GF-D8 (cell line): ENCODE results near the gene MYO9B.
"Not testable (repeated sequence)": the region's sequence is repeated elsewhere in the genome, so short reads cannot be mapped to it uniquely, and the experiment has no call there.

Source experiments
- DNase-seq: peaks from one replicate; lab custom pipeline; 2025; lab: John Stamatoyannopoulos, UW

MYO9B gene

DNA sequence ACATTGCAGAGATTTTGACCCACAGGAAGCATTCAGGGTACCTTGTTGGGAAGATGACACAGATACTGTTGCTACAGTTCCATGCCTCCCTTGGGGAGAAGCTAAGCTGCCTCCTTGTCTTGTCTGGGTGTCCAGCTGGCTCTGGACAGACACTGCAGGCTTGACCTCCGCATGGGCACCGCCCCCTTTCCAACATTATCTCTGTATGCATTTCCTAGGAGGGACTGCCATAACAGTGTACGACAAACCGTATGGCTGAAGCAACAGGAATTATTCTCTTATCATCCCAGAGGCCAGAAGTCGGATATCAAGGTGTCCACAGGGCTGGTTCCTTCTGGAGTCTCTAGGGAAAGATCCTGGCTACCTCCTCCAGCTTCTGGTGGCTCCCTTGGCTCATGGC, 72.6 kb downstream of the MYO9B start:
- DNase-seq = no peak

DNA sequence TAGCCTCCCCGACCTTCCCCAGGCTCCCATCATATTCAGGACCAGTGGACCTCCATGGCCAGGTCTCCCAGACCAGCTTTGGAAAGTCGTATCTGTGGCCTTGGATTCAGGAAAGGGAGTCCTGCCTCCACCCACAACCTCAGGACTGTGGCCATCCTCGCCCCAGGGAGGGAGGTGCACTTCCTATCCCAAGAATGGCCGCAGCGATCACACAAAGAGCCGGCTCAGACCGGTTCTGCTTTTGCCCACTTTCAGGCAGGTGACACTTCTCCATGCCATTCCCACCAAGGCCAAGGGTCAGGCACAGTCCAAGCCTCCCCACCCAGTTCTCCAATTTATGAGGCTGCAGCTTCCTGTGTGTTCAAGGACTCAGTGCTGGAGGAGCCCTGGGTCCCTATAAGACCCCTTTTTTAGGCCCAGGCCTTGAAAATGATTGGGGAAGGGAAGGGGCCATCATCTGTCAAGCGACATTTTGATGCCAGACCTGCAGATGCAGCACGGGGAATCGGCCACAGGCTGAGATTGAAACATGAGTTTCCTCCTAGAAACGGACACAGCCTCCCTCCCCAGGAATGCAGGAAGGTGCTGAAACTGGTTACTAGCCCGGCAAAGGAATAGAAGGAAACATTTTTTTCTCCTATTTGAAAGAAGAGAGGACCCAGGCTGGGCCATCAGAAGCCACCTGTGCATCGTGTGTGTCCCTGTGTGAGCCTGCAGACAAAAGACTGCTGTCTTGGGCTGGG, 74.0 kb downstream of the MYO9B start:
- no peak for DNase-seq

- DNase-seq = no peak
Measured at GRCh38 chr19:17153996-17154395, 78.4 kb downstream of the MYO9B start.

GRCh38 chr19:17155251-17155650, 79.7 kb downstream of the MYO9B start:
- DNase-seq = no peak

DNA sequence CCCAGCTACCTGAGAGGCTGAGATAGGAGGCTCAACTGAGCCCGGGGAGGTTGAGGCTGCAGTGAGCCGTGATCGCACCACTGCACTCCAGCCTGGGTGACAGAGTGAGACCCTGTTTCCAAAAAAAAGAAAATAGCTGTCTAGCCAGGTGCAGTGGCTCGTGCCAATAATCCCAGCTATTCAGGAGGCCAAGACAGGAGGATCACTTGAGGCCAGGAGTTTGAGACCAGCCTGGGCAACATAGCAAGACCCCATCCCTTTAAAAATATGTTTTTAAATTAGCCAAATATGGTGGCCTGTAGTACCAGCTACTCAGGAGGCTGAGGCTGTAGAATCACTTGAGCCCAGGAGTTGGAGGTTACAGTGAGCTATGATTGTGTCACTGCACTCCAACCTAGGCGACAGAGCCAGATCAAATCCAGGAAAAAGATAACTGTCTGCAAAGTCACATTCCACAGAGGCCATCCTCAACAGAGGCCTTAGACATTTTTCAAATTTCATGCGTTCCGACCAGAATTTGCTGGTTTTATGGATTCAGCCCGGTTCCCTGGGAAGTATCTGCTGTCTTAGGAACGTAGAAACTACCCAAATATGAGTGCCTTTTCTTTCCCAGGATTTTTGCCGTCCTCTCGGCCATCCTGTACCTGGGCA, 80.8 kb downstream of the MYO9B start:
- DNase-seq = no peak

- DNase-seq = no peak
Measured at GRCh38 chr19:17156947-17157302, 81.3 kb downstream of the MYO9B start.

- DNase-seq = no peak
Measured at GRCh38 chr19:17158584-17158983, 83.0 kb downstream of the MYO9B start.

DNA sequence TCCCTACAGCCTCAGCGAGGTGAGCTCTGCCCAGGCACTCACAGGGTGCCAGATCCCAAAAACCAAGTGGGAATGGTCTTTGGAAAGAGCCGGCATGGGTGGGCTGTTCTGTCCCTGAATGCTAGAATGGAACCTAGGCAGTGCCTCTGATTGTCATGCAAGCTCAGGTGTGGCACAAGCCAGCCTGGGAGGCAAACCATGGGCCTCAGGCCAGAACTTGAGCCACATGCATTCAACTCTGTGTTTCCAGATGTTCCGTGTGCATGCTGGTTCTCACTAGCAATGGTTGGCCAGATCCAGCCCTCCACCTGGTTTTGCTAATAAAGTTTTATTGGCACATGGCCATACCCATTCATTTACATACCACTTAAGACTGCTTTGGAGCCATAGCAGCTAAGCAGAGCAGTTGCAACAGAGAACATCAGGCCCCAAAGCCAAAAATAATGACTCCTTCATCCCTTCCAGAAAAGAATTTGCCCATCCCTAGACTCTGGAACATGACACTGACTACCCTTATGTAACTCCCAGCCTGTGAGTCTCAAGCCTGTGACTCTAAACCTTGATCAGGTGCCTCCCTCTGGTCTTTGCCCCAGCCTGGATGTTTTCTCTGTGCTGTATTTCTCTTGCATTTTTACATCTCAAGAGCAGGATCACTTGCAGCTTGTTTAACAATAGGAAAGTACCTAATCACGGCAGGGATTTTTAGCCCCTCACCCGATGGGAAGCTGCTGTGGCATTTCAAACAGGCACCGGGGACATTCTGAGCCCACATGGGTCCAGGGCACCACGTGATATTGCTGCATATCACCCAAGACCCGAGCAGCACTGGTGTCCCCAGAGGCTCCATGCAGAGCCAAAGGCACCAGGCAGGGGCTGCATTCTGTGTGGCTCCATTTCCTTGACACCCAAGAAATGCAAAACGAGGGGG, 84.2 kb downstream of the MYO9B start:
- DNase-seq = no peak

GRCh38 chr19:17160908-17161307, 85.3 kb downstream of the MYO9B start:
- no peak for DNase-seq

GRCh38 chr19:17162131-17162530, 86.6 kb downstream of the MYO9B start:
- not testable (repeated sequence) for DNase-seq

DNA sequence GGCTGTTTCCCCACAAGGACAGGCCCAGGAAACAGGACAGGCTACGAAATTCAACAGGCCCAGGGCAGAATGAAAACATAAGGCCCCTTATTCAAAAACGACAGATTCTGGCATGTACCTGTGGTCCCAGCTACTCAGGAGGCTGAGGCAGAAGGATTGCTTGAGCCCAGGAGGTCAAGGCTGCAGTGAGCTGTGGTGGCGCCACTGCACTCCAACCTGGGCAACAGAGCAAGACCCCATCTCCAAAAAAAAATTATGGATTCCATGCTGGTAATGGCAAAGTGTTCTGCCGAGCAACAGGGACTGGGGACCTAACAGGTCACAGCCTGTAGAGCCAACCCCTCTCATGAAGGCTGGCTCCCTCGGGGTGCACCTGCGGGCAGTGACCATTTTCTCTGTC, 87.0 kb downstream of the MYO9B start:
- DNase-seq = no peak

- no peak for DNase-seq
Measured at GRCh38 chr19:17163652-17164051, 88.1 kb downstream of the MYO9B start.

- DNase-seq = no peak
Measured at GRCh38 chr19:17164639-17165038, 89.1 kb downstream of the MYO9B start.

- no peak for DNase-seq
Measured at GRCh38 chr19:17165715-17166114, 90.1 kb downstream of the MYO9B start.

- DNase-seq = no peak
Measured at GRCh38 chr19:17170538-17171297, 95.1 kb downstream of the MYO9B start.

DNA sequence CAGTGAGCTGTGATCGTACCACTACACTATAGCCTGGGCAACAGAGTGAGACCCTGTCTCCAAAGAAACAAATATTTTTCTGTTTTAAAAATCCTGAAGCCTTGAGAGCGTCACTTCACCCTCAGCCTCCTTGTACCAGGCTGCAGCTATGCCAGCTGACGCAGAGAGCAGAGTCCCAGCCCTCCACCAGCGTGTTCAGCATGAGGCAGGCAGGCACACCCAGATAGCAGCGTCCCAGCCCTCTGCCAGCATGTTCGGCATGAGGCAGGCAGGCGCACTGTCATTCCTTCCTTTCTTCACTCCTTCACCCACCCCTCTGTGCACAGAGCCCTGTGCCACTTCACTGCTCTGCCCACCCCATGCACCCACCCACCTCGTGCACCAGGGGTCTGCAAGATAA, 96.3 kb downstream of the MYO9B start:
- DNase-seq = no peak

GRCh38 chr19:17172624-17173345, 97.2 kb downstream of the MYO9B start:
- DNase-seq = no peak

DNA sequence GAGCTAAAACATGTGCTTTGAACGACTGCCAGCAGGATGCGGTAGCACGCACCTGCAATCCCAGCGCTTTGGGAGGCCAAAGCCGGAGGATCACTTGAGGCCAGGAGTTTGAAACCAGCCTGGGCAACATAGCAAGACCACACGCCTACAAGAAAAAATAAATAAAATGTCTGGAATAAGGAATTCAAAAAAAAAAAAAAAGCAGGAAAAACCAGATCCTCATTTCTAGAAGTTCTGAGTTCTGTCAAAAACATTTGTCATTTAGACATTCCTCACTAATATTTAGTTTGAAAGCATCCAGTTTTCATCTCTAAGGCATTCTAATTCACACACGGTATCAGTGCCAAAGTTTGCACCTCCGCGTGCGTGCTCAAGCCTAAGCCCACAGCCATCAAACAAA, 102.7 kb downstream of the MYO9B start:
- DNase-seq = no peak

GRCh38 chr19:17180997-17181702, 105.6 kb downstream of the MYO9B start:
- no peak for DNase-seq

GRCh38 chr19:17183271-17183761, 107.7 kb downstream of the MYO9B start:
- peak; percentile 37 for DNase-seq
